ENCODE results near the gene TRIO. TPM values are rescaled to one million over a fixed set of nuclear protein-coding genes. Genes with fewer than 3 reads are reported as not detected.

TRIO gene
- polyA plus RNA-seq, 3 donors, result 1.7 to 45.8 (median 2.1) TPM

DNA sequence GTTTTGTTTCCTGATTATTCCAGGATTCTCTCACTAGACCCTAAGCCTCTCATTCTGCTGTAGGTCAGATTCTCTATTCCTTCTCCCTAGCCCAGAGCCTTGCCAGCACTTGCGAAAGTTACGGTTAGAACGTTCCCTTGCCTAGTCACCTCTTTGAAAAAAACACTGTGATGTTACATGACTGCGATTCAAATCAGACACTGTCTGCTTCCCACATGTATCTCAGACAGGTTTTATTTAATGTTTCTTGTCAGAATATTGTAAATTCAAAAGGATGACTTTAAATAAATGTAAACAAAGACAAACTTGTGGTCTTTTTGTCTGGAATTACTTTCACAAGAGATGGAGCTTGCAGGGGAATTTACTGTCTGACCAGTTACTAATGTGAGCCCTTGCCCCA, 322.0 kb downstream of the TRIO start:
- H3K9ac ChIP-seq (ENCODE audit: insufficient read depth, low read length, poor library complexity, severe bottlenecking), result peak overlapping the region; percentile 66
- H3K79me2 ChIP-seq (ENCODE audit: insufficient read depth, low read length), result no peaks in the 10 kb centered on the region
- no peaks in the 10 kb centered on the region for H3K9me3 Mint-ChIP-seq
- peaks cover 41 to 72% of the 10 kb centered on the region in 2 donors for H3K36me3 ChIP-seq (replicated peaks in 1 of 2; ENCODE audit: control insufficient read depth in 1 of 2, insufficient read depth in 2 of 2, low read length in 2 of 2)
- H3K4me3 ChIP-seq (replicated peaks in 1 of 3; ENCODE audit: low read depth in 2 of 3, low read length in 3 of 3), result peak overlapping the region in 1 of 3 experiments; percentile 46
- peak overlapping the region; percentile 33 for H3K4me2 ChIP-seq (replicated peaks; ENCODE audit: extremely low read depth, low read length, poor library complexity, severe bottlenecking)
- H3K4me1 ChIP-seq (ENCODE audit: control insufficient read depth in 1 of 2, insufficient read depth in 2 of 2, low read length in 2 of 2), result peaks cover 34 to 38% of the 10 kb centered on the region in 2 donors
- DNase-seq, result peak; percentile 42 to 57 (median 54)
- peak overlapping the region; percentile 30 for H2AFZ ChIP-seq (ENCODE audit: insufficient read depth, low read depth, low read length, poor library complexity, severe bottlenecking)
- H3K27ac Mint-ChIP-seq, result peak overlapping the region; percentile 93 to 98 (median 94)
- H3K4me1 Mint-ChIP-seq, result peaks cover 33% of the 10 kb centered on the region
- H3K27ac ChIP-seq (ENCODE audit: low read depth in 1 of 2, low read length in 2 of 2), result peak overlapping the region; percentile 94 to 98
- TF ChIP-seq, protein P1, sequence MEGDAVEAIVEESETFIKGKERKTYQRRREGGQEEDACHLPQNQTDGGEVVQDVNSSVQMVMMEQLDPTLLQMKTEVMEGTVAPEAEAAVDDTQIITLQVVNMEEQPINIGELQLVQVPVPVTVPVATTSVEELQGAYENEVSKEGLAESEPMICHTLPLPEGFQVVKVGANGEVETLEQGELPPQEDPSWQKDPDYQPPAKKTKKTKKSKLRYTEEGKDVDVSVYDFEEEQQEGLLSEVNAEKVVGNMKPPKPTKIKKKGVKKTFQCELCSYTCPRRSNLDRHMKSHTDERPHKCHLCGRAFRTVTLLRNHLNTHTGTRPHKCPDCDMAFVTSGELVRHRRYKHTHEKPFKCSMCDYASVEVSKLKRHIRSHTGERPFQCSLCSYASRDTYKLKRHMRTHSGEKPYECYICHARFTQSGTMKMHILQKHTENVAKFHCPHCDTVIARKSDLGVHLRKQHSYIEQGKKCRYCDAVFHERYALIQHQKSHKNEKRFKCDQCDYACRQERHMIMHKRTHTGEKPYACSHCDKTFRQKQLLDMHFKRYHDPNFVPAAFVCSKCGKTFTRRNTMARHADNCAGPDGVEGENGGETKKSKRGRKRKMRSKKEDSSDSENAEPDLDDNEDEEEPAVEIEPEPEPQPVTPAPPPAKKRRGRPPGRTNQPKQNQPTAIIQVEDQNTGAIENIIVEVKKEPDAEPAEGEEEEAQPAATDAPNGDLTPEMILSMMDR (IDR thresholded peaks at IDR 0.05), result no peak
- intact Hi-C loops (cut with micrococcal nuclease), result loop anchor here in 1 of 2 donors (10.0 kb wide), 1 partner anchor 130 kb away; no protein-coding TSS in a partner anchor
- WGBS (ENCODE audit: insufficient coverage), result no CpG with 5 or more reads among the region's 4 CpGs
- H3K4me3 Mint-ChIP-seq, result peak overlapping the region in 1 of 2 donors; percentile 80
- H4K20me1 ChIP-seq (ENCODE audit: insufficient read depth, low read length), result no peaks in the 10 kb centered on the region
- H3K27me3 ChIP-seq (ENCODE audit: control insufficient read depth in 2 of 2, insufficient read depth in 2 of 2, low read length in 2 of 2), result no peaks in the 10 kb centered on the region
- H3K9me3 ChIP-seq (replicated peaks in 1 of 2; ENCODE audit: control insufficient read depth in 1 of 2, insufficient read depth in 1 of 2, low read length in 2 of 2), result no peaks in the 10 kb centered on the region
- peaks cover 64 to 67% of the 10 kb centered on the region in 2 donors for H3K36me3 Mint-ChIP-seq
- peaks cover 0 to 2% (median 1%) of the 10 kb centered on the region in 3 donors for H3K27me3 Mint-ChIP-seq (ENCODE audit: low read depth in 3 of 3)

DNA sequence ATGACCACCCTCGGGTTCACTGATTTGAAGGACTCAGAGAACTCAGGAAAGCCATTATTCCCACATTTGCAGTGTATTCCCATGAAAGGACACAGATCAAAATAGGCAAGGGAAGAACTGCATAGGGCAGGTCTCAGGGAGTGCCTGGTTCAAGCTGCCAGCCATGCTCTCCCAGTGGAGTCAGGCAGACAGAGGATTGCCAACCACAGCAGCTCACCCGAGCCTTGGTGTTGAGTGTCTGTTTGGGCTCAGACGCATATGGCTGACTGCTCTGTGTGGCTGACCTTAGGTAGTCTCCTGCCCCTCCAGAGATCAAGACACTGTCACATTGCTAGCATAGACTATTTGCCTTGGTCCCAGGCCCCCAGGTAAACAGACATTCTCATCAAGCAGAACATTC, 322.6 kb downstream of the TRIO start:
- H3K27ac Mint-ChIP-seq, result peak overlapping the region in 5 of 7 donors; percentile 70 to 97 (median 93)
- peaks cover 33% of the 10 kb centered on the region for H3K4me1 Mint-ChIP-seq
- H3K4me3 Mint-ChIP-seq, result peak overlapping the region in 1 of 2 donors; percentile 80
- Histone ChIP-seq H3K36me3 (replicated peaks in 1 of 2; ENCODE audit: control insufficient read depth in 1 of 2, insufficient read depth in 2 of 2, low read length in 2 of 2) (peaks cover 36 to 72% of the 10 kb centered on the region in 2 donors), H3K9ac (ENCODE audit: insufficient read depth, low read length, poor library complexity, severe bottlenecking) (no peak overlapping the region), H3K27me3 (ENCODE audit: control insufficient read depth in 2 of 2, insufficient read depth in 2 of 2, low read length in 2 of 2) (no peaks in the 10 kb centered on the region), H3K4me1 (ENCODE audit: control insufficient read depth in 1 of 2, insufficient read depth in 2 of 2, low read length in 2 of 2) (peaks cover 34 to 38% of the 10 kb centered on the region in 2 donors), H3K4me3 (replicated peaks in 1 of 3; ENCODE audit: low read depth in 2 of 3, low read length in 3 of 3) (no peak overlapping the region), H3K27ac (ENCODE audit: low read depth in 1 of 2, low read length in 2 of 2) (peak overlapping the region; percentile 1 to 98), H3K79me2 (ENCODE audit: insufficient read depth, low read length) (no peaks in the 10 kb centered on the region), H4K20me1 (ENCODE audit: insufficient read depth, low read length) (no peaks in the 10 kb centered on the region), H3K9me3 (replicated peaks in 1 of 2; ENCODE audit: control insufficient read depth in 1 of 2, insufficient read depth in 1 of 2, low read length in 2 of 2) (no peaks in the 10 kb centered on the region), H2AFZ (ENCODE audit: insufficient read depth, low read depth, low read length, poor library complexity, severe bottlenecking) (peak overlapping the region; percentile 8), H3K4me2 (replicated peaks; ENCODE audit: extremely low read depth, low read length, poor library complexity, severe bottlenecking) (no peak overlapping the region)
- TF ChIP-seq, protein P1 (IDR thresholded peaks at IDR 0.05), result no peak
- intact Hi-C loops (cut with micrococcal nuclease), result loop anchor here in 1 of 2 donors (10.0 kb wide), 1 partner anchor 129 kb away; no protein-coding TSS in a partner anchor
- DNase-seq, result no peak
- 97% methylated on average over 3 of the region's 3 CpGs for WGBS (ENCODE audit: insufficient coverage)
- no peaks in the 10 kb centered on the region for H3K9me3 Mint-ChIP-seq
- peaks cover 0 to 2% (median 1%) of the 10 kb centered on the region in 3 donors for H3K27me3 Mint-ChIP-seq (ENCODE audit: low read depth in 3 of 3)
- peaks cover 66% of the 10 kb centered on the region in 2 donors for H3K36me3 Mint-ChIP-seq

Measured in CD14-positive monocyte (primary cell).